GM23338 (cell line): ENCODE data around the gene MAPK8IP2. TPM values are rescaled to one million over a fixed set of nuclear protein-coding genes. Genes with fewer than 3 reads are reported as not detected.

Source experiments
- ATAC-seq: fragments of 200-7000 bp; cut with Tn5 transposase; 3 replicates; pipeline ENCODE4 v1.9.1; 2020
- DNase-seq: peaks from one replicate; pipeline ENCODE4 v3.0.0-alpha.2; 2015; ENCODE audit warnings: low spot score
- H2AFZ ChIP-seq: fragments of 200-600 bp; sonication (generic); 2 replicates; pipeline ENCODE4 v1.8.0; 2016; ENCODE audit warnings: antibody characterized with exemption, mild to moderate bottlenecking, moderate library complexity
- H3F3A ChIP-seq: fragments of 200-600 bp; sonication (generic); replicated peaks from 2 replicates; pipeline ENCODE4 v1.8.0; 2017; ENCODE audit warnings: antibody characterized with exemption, mixed run types, low read depth
- H3K27ac ChIP-seq: fragments of 200-600 bp; sonication (generic); 2 replicates; pipeline ENCODE4 v1.6.1; 2016; ENCODE audit warnings: low read depth
- H3K27me3 ChIP-seq: fragments of 200-600 bp; sonication (generic); 2 replicates; pipeline ENCODE4 v1.8.0; 2016; ENCODE audit warnings: mild to moderate bottlenecking, mixed run types, moderate library complexity; ENCODE audit not compliant: insufficient read depth
- H3K36me3 ChIP-seq: fragments of 200-600 bp; sonication (generic); 2 replicates; pipeline ENCODE4 v1.8.0; 2016; ENCODE audit warnings: mild to moderate bottlenecking; ENCODE audit not compliant: insufficient read depth
- H3K4me1 ChIP-seq: fragments of 200-600 bp; sonication (generic); 2 replicates; pipeline ENCODE4 v1.8.0; 2016; ENCODE audit warnings: mild to moderate bottlenecking, moderate library complexity; ENCODE audit not compliant: insufficient read depth
- H3K4me2 ChIP-seq: fragments of 200-600 bp; sonication (generic); 2 replicates; pipeline ENCODE4 v1.7.1; 2017; ENCODE audit warnings: mixed run types
- H3K4me3 ChIP-seq: fragments of 200-600 bp; sonication (generic); 2 replicates; pipeline ENCODE4 v1.6.1; 2016; ENCODE audit warnings: mixed run types
- H3K79me2 ChIP-seq: fragments of 200-600 bp; sonication (generic); replicated peaks from 2 replicates; pipeline ENCODE4 v1.8.0; 2017; ENCODE audit warnings: mild to moderate bottlenecking; ENCODE audit not compliant: insufficient read depth
- H3K9me2 ChIP-seq: fragments of 200-600 bp; sonication (generic); 2 replicates; pipeline ENCODE4 v1.8.0; 2017; ENCODE audit not compliant: insufficient read depth
- H4K20me1 ChIP-seq: fragments of 200-600 bp; sonication (generic); replicated peaks from 2 replicates; pipeline ENCODE4 v1.8.0; 2017; ENCODE audit warnings: mild to moderate bottlenecking; ENCODE audit not compliant: insufficient read depth
- H3K27ac Mint-ChIP-seq: 2 replicates; pipeline ENCODE4 v1.8.0; 2020; ENCODE audit warnings: inconsistent platforms, mild to moderate bottlenecking, moderate library complexity, mixed read lengths
- H3K27me3 Mint-ChIP-seq: 3 replicates; pipeline ENCODE4 v1.8.0; 2022; ENCODE audit warnings: low read depth, mild to moderate bottlenecking, moderate library complexity, mixed read lengths, inconsistent platforms; ENCODE audit not compliant: insufficient read depth, poor library complexity
- H3K36me3 Mint-ChIP-seq: 3 replicates; pipeline ENCODE4 v1.8.0; 2021; ENCODE audit warnings: low read depth, mild to moderate bottlenecking, inconsistent platforms, moderate library complexity, mixed read lengths
- H3K4me1 Mint-ChIP-seq: 3 replicates; pipeline ENCODE4 v1.8.0; 2020; ENCODE audit warnings: mild to moderate bottlenecking, inconsistent platforms, mixed read lengths
- H3K4me3 Mint-ChIP-seq: 3 replicates; pipeline ENCODE4 v1.8.0; 2021; ENCODE audit warnings: moderate library complexity, mild to moderate bottlenecking, inconsistent platforms, mixed read lengths
- H3K9me3 Mint-ChIP-seq: 3 replicates; pipeline ENCODE4 v1.8.0; 2020; ENCODE audit warnings: moderate library complexity, mild to moderate bottlenecking, inconsistent platforms, mixed read lengths
- CTCF ChIP-seq, 2 experiments: fragments of 200-600 bp in 1 of 2; sonication (generic) in 1 of 2; conservative IDR thresholded peaks; 2 replicates each; pipeline versions ENCODE4 v1.5.1 to v1.6.1; 2016 to 2017; ENCODE audit warnings: antibody characterized with exemption in 2 of 2, low read depth in 2 of 2, mild to moderate bottlenecking in 2 of 2, moderate library complexity in 1 of 2
- POLR2AphosphoS5 ChIP-seq: IDR thresholded peaks from 2 replicates; pipeline ENCODE4 v1.6.1; 2016; ENCODE audit warnings: antibody characterized with exemption, low read depth
- ZNF462 ChIP-seq: fragments of 250-450 bp; sonication (Bioruptor Pico); IDR thresholded peaks from 2 replicates; pipeline ENCODE4 v1.5.0; 2020; ENCODE audit warnings: mild to moderate bottlenecking, moderate library complexity
- polyA plus RNA-seq: library from polyadenylated mRNA; unstranded; fragments of >200 nt; fragmentation: Nextera tagmentation; extraction: Ambion mirVana; gene quantifications from 2 replicates; pipeline ENCODE4 v1.2.1, GENCODE V29; 2016
- total RNA-seq: library from RNA; depleted of rRNA; stranded (reverse); fragments of >200 nt; shearing (Covaris generic); gene quantifications from 2 replicates; pipeline ENCODE4 v1.2.3, GENCODE V29; 2014

MAPK8IP2 gene
- total and polyA plus RNA-seq, 2 experiments from 2014 or later = 0.15 to 3.5 TPM

GRCh38 chr22:50570861-50571260 is 29.7 kb upstream of the MAPK8IP2 start (continued):
- TF ChIP-seq ZNF462 (CRISPR knock-in tag) = no peak
- TF ChIP-seq CTCF (conservative IDR thresholded peaks at IDR 0.05; ENCODE audit: low read depth in 2 of 2) = no peak

GRCh38 chr22:50571264-50572175 is 29.1 kb upstream of the MAPK8IP2 start:
- H3K4me3 ChIP-seq = no peak overlapping the region
- no peaks in the 10 kb centered on the region for H3K27me3 ChIP-seq
- H3K9me2 ChIP-seq = no peaks in the 10 kb centered on the region
- DNase-seq (no peak), ATAC-seq (no peak)
- no peaks in the 10 kb centered on the region for H4K20me1 ChIP-seq
- no peaks in the 10 kb centered on the region for H3K9me3 Mint-ChIP-seq
- H3K27me3 Mint-ChIP-seq = peaks cover 5% of the 10 kb centered on the region
- H3K36me3 ChIP-seq = no peaks in the 10 kb centered on the region
- no peaks in the 10 kb centered on the region for H3K4me1 ChIP-seq
- no peaks in the 10 kb centered on the region for H3K4me1 Mint-ChIP-seq
- H3K27ac Mint-ChIP-seq = no peak overlapping the region
- H3F3A ChIP-seq = no peaks in the 10 kb centered on the region
- no peak overlapping the region for H3K27ac ChIP-seq
- no peak overlapping the region for H3K4me2 ChIP-seq
- TF ChIP-seq ZNF462 (CRISPR knock-in tag) (no peak), POLR2AphosphoS5 (no peak)
- H3K36me3 Mint-ChIP-seq = peaks cover 45% of the 10 kb centered on the region
- no peak overlapping the region for H3K4me3 Mint-ChIP-seq
- H3K79me2 ChIP-seq = no peaks in the 10 kb centered on the region
- H2AFZ ChIP-seq = no peak overlapping the region
